ENCODE data around the gene TOLLIP.

Gene TOLLIP

GRCh38 chr11:1353383-1354124 lies 44.1 kb upstream of the TOLLIP start:
- no peak for DNase-seq (ENCODE audit: low read depth)
- TF ChIP-seq CTCF (IDR thresholded peaks at IDR 0.05; ENCODE audit: insufficient read depth, low read depth, low read length, missing control alignments) = no peak
- no peak overlapping the region for H3K4me3 ChIP-seq (ENCODE audit: low read depth, low read length)

- H3K4me3 ChIP-seq (ENCODE audit: low read depth, low read length) = no peak overlapping the region
- TF ChIP-seq CTCF (IDR thresholded peaks at IDR 0.05; ENCODE audit: insufficient read depth, low read depth, low read length, missing control alignments) = no peak
- peak; percentile 38 for DNase-seq (ENCODE audit: low read depth)
Measured at GRCh38 chr11:1352696-1353382, 43.4 kb upstream of the TOLLIP start.

- no peak overlapping the region for H3K4me3 ChIP-seq (ENCODE audit: low read depth, low read length)
- peak; percentile 76 for DNase-seq (ENCODE audit: low read depth)
- TF ChIP-seq CTCF (IDR thresholded peaks at IDR 0.05; ENCODE audit: insufficient read depth, low read depth, low read length, missing control alignments) = no peak
Measured at GRCh38 chr11:1351278-1351937, 42.0 kb upstream of the TOLLIP start.

- no peak for TF ChIP-seq CTCF (IDR thresholded peaks at IDR 0.05; ENCODE audit: insufficient read depth, low read depth, low read length, missing control alignments)
- DNase-seq (ENCODE audit: low read depth) = no peak
- H3K4me3 ChIP-seq (ENCODE audit: low read depth, low read length) = no peak overlapping the region
Measured at GRCh38 chr11:1350086-1350725, 40.8 kb upstream of the TOLLIP start.

- TF ChIP-seq CTCF (IDR thresholded peaks at IDR 0.05; ENCODE audit: insufficient read depth, low read depth, low read length, missing control alignments) = no peak
- no peak for DNase-seq (ENCODE audit: low read depth)
- no peak overlapping the region for H3K4me3 ChIP-seq (ENCODE audit: low read depth, low read length)
Measured at GRCh38 chr11:1349327-1350041, 40.1 kb upstream of the TOLLIP start.

- no peak for TF ChIP-seq CTCF (IDR thresholded peaks at IDR 0.05; ENCODE audit: insufficient read depth, low read depth, low read length, missing control alignments)
- DNase-seq (ENCODE audit: low read depth) = no peak
- no peak overlapping the region for H3K4me3 ChIP-seq (ENCODE audit: low read depth, low read length)
Measured at GRCh38 chr11:1348796-1349326, 39.4 kb upstream of the TOLLIP start.
